ENCODE data around the gene GPR61.

The GPR61 gene

DNA sequence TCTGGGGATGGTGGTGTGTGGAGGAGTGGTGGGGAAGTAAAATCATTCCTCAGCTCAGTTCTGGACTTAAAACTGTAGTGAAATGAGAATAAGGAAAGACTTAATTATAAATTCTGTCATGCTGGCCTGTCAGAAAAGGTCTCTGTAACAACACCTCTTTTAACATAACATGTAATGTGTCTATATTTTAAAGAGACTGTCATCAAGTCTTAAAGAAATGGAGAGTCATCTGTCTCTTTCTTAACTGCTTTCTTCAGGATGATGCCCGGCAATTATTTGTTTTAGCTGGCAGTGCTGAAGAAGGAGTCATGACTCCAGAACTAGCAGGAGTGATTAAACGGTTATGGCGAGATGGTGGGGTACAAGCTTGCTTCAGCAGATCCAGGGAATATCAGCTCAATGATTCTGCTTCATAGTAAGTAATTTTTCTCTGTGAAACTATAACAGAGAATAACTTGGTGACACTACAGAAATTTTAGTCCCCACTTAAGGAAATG, 39.3 kb downstream of the GPR61 start:
- DNase-seq = no peak

DNA sequence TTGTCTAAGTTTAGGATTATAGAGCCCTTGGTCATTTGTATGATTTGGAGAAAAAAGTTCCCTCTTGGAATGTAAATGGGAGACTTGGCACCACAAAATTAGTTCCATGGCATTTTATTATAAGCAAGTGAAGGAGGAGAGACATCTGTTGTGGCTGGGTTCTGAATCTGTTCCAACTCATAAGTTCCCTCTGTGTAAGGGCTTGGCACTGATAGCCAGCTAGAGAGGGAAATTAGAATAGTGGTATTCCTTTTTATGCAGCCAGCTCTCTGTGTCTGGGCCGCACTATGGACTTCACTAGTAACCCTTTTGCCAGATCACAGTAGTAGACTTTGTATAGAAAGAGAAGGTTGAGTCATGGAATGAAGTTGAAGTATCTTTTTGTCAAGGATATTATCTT, 39.8 kb downstream of the GPR61 start:
- no peak for DNase-seq

DNA sequence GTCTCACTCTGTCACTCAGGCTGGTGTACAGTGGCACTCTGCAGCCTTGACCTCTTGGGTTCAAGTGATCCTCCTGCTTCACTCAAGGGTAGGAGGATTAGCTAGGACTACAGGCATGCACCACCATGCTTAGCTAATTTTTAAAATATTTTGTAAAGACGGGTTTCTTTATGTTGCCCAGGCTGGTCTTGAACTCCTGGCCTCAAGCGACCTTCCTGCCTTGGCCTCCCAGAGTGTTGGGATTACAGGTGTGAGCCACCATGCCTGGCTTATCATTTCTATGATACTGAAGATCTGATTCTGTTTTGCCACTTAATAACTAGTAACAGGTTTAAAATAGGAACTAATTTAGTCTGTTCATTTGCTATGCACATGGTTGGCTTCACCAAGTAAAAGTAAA, 42.3 kb downstream of the GPR61 start:
- DNase-seq = no peak

DNA sequence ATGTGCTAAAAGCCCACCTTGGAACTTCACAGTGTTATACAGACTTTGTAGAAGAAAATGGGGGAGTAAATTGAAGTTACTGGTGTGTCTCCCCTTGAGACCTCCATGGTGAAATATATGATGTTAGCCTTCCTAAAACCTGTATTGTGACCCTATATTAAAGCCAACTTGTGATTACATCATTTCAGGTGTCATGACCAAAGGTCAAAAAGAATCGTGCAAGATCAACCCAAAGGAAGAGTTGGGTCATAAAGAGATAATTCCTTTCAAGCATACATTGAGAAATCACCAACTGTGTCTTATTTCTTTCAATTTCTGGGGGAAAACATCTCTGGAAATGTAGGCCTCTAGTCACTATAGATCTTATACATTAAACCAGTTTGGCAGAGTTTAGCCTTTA, 45.1 kb downstream of the GPR61 start:
- DNase-seq = no peak

DNA sequence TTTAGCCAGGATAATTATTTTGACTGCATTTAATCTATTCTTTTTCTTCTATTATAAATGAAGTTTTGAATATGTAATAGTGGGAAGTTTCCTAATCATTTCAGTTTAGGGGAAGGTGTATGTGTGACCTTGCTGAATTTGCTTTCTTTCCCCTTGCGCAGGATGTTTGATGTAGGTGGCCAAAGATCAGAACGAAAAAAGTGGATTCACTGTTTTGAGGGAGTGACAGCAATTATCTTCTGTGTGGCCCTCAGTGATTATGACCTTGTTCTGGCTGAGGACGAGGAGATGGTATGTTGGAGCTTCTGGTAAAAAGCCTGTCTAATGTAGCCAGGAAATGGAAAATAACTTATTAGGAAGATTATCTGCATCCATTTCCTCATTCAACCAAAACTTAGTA, 46.4 kb downstream of the GPR61 start:
- no peak for DNase-seq

DNA sequence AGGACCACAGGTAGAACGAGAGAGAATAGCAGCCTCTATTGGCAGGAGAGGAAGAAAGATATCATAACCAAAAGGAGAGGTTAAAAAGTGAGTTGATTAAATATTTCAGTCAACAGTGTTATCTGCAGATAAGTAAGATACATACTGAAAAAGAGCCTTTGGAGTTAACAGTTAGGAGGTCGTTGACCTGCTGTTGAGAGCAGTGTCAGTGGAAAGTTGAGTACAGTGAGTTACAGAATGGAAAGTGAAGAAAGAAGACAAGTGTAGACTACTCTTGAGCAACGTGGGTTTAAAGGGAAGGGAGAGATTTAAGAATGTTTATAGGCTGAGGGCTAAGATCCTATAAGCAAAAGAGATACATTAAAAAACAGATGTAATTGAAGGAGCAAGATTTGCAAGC, 49.5 kb downstream of the GPR61 start:
- DNase-seq = no peak

DNA sequence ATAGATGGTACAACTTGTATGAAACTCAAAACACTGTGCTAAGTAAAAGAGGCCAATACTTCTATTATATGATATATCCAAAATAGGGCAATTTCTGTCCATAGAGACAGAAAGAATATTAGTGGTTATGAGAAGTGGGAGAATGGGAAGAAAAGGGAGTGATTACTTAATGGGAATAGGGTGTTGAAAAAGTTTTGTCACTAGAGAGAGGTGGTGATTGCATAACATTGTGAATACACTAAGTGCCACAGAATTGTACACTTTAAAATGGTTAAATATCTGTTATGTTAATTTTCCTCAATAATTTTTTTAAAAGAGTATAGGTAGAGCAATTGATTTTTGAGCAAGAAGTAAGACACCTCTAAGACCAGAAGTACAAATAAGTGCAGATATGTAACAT, 50.0 kb downstream of the GPR61 start:
- no peak for DNase-seq

DNA sequence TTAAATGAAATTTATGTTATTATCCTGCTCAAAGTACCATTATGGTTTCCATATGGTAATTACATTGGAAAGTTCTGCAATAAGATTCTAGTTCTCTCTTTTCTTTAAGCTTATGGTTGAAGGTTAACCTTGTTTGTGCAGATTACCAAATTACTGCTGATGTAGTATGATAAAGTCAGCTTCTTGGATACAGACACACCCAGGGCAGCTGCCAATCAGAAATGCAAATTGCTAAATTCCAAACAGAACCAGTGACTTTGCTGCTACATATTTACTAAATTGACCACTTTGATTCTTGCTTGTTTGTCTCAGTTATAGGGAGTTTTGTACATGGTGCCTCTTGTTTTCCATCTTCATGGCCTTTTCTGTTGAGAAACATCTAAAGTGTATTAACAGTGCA, 53.2 kb downstream of the GPR61 start:
- DNase-seq = no peak

DNA sequence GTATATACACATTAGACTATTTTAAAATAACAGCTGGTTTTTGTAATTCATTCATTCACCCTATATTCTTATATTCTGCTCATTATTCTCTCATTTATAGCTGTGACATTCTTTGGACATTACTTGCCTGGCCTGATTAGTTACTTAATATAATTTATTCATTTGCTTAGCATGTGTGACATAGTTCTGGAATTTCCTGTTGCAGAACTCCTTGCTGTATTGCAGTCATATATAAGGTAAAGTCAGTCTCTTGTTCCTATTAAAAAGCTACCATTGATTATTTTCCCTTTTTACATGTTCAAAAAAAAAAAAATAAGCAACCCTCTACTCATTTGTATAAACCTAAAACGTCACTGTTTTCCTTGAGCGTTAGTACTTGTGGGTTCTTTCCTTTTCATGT, 55.9 kb downstream of the GPR61 start:
- DNase-seq = no peak
